Effector memory CD8-positive, alpha-beta T cell (primary cell): ENCODE data around the gene FAM234B.
"Not testable (repeated sequence)": the region's sequence is repeated elsewhere in the genome, so short reads cannot be mapped to it uniquely, and the experiment has no call there.

ENCODE experiments used
- ATAC-seq: fragments of 150-1000 bp; cut with Tn5 transposase; replicated peaks from 2 replicates; pipeline ENCODE4 v1.10.0; 2021; ENCODE audit warnings: mild to moderate bottlenecking, moderate library complexity
- DNase-seq, 3 experiments: peaks; one replicate each; pipeline ENCODE4 v3.0.0; 2021
- H3K27ac Mint-ChIP-seq, 2 donors: one replicate each; pipeline ENCODE4 v1.8.0; 2022; ENCODE audit warnings: mild to moderate bottlenecking in 2 of 2, mixed read lengths in 2 of 2, moderate library complexity in 2 of 2
- H3K27me3 Mint-ChIP-seq, 2 donors: one replicate each; pipeline ENCODE4 v1.8.0; 2022; ENCODE audit warnings: mixed read lengths in 2 of 2
- H3K36me3 Mint-ChIP-seq: one replicate; pipeline ENCODE4 v1.8.0; 2022; ENCODE audit warnings: mild to moderate bottlenecking, moderate library complexity, mixed read lengths; ENCODE audit not compliant: insufficient read depth
- H3K4me1 Mint-ChIP-seq, 2 donors: one replicate each; pipeline ENCODE4 v1.8.0; 2022; ENCODE audit warnings: low read depth in 2 of 2, mixed read lengths in 2 of 2
- H3K4me3 Mint-ChIP-seq, 2 donors: one replicate each; pipeline ENCODE4 v1.8.0; 2022; ENCODE audit warnings: mild to moderate bottlenecking in 2 of 2, mixed read lengths in 2 of 2, moderate library complexity in 2 of 2
- H3K9me3 Mint-ChIP-seq, 2 donors: one replicate each; pipeline ENCODE4 v1.8.0; 2022; ENCODE audit warnings: mixed read lengths in 2 of 2

Gene FAM234B

GRCh38 chr12:13030541-13031291 is 13.5 kb upstream of the FAM234B start:
- H3K27me3 Mint-ChIP-seq = peaks cover 15 to 20% of the 10 kb centered on the region in 2 donors
- H3K27ac Mint-ChIP-seq = no peak overlapping the region
- no peaks in the 10 kb centered on the region for H3K9me3 Mint-ChIP-seq
- no peak for ATAC-seq
- H3K4me3 Mint-ChIP-seq = no peak overlapping the region
- H3K4me1 Mint-ChIP-seq = no peaks in the 10 kb centered on the region
- DNase-seq = no peak
- H3K36me3 Mint-ChIP-seq = no peaks in the 10 kb centered on the region

DNA sequence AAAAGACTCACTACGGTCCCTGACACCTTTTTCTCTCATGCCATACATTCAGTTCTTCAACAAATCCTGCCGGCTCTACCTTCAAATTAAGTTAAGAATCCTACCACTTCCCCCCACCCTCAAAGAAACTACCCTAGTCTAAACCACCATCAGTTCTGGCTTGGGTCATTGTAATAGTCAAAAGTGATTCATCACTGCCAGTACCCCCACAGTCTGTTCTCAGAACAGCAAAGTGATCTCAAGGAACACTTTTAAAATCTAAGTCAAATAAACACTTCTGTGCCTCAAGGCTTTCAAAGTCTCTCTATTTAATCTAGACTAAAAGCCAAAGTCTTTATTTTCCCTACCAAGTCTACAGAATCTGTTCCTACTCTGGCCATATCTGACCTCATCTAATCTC is 12.0 kb upstream of the FAM234B start:
- DNase-seq = no peak
- Mint-ChIP-seq H3K9me3 (no peaks in the 10 kb centered on the region), H3K27me3 (peaks cover 7 to 11% of the 10 kb centered on the region in 2 donors), H3K4me3 (no peak overlapping the region), H3K4me1 (no peaks in the 10 kb centered on the region), H3K36me3 (no peaks in the 10 kb centered on the region), H3K27ac (no peak overlapping the region)
- no peak for ATAC-seq

- H3K36me3 Mint-ChIP-seq = no peaks in the 10 kb centered on the region
- H3K4me1 Mint-ChIP-seq = no peaks in the 10 kb centered on the region
- H3K9me3 Mint-ChIP-seq = no peaks in the 10 kb centered on the region
- no peak overlapping the region for H3K27ac Mint-ChIP-seq
- peaks cover 7 to 11% of the 10 kb centered on the region in 2 donors for H3K27me3 Mint-ChIP-seq
- no peak for ATAC-seq
- no peak overlapping the region for H3K4me3 Mint-ChIP-seq
- no peak for DNase-seq
These were observed 10.7 kb upstream of the FAM234B start for GRCh38 chr12:13033476-13033875.

DNA sequence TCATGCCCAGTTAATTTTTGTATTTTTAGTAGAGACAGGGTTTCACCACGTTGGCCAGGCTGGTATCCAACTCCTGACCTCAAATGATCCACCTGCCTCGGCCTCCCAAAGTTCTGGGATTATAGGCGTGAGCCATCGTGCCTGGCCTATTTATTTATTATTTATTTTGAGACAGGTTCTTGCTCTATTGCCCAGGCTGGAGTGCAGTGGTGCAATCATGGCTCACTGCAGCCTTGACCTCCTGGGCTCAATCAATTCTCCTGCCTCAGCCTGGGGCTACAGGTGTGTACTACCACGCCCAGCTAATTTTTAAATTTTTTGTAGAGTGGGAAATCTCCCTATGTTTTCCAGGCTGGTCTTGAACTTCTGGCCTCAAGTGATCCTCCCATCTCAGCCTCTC is 8.8 kb upstream of the FAM234B start:
- DNase-seq = not testable (repeated sequence)

DNA sequence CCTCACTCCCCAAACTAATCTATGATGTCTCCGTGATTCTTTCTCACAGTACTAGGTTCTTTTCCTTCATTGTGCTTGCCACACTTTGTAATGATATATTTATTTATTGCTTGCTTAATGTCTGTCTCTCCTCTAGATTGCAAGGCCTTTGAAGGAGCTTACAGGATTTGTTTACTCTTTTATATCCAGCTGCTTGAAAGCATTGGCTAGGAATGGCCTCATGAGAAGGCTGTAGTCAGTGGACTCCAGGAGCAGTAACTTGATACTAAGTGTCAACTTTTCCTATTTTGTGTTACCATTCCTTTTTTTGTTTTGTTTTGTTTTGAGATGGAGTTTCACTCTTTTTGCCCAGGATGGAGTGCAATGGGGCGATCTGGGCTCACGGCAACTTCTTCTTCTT is 7.3 kb upstream of the FAM234B start:
- ATAC-seq = no peak
- Mint-ChIP-seq H3K27me3 (no peaks in the 10 kb centered on the region), H3K9me3 (no peaks in the 10 kb centered on the region)

More for the DNA sequence above, 8.8 kb upstream of the FAM234B start:
- ATAC-seq, H3K36me3 Mint-ChIP-seq, H3K4me3 Mint-ChIP-seq, H3K27ac Mint-ChIP-seq, H3K27me3 Mint-ChIP-seq, H3K4me1 Mint-ChIP-seq, H3K9me3 Mint-ChIP-seq: not testable (repeated sequence)

DNA sequence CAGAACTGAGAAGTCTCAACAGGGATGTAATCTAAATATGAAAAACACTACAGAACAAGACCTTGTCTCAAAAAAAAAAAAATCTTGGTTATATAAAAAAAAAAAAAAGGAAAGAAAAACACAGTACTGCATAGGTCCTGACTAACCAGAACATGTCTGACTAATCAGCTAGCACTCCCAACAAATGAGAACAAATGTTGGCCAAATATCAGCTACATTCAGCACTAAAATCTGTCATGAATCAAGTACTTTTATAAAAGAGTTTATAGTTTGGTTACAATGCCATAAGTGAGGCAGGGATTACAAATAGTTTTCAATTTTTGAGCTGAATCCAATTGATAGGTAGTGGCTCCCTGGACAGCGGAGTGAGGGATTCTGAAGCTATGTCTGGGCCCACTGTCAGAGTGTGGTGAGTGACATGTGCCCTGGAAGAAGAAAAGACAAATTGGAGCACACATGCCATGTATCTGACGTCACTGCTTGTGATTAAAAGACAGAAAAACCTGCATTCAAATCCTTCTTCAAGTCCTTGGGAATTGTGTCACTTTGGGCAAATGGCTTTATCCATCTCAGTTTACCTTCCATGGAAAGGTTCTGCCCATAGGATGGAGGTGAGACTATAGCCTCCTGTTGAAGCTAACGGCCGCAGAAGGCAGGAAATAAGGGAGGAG is 5.6 kb upstream of the FAM234B start:
- DNase-seq = no peak
- Mint-ChIP-seq H3K4me3 (no peak overlapping the region), H3K27ac (no peak overlapping the region), H3K36me3 (no peaks in the 10 kb centered on the region), H3K9me3 (no peaks in the 10 kb centered on the region), H3K27me3 (peaks cover 0 to 8% of the 10 kb centered on the region in 2 donors), H3K4me1 (no peaks in the 10 kb centered on the region)
- ATAC-seq = no peak

More for the DNA sequence above, 7.3 kb upstream of the FAM234B start:
- no peak for DNase-seq
- no peak overlapping the region for H3K27ac Mint-ChIP-seq
- no peak overlapping the region for H3K4me3 Mint-ChIP-seq
- H3K4me1 Mint-ChIP-seq = no peaks in the 10 kb centered on the region
- H3K36me3 Mint-ChIP-seq = no peaks in the 10 kb centered on the region

GRCh38 chr12:13039328-13039956 is 4.7 kb upstream of the FAM234B start:
- DNase-seq (no peak), ATAC-seq (no peak)
- no peaks in the 10 kb centered on the region for H3K36me3 Mint-ChIP-seq
- peaks cover 0 to 5% of the 10 kb centered on the region in 2 donors for H3K4me1 Mint-ChIP-seq
- H3K27me3 Mint-ChIP-seq = peaks cover 0 to 9% of the 10 kb centered on the region in 2 donors
- H3K4me3 Mint-ChIP-seq = no peak overlapping the region
- no peak overlapping the region for H3K27ac Mint-ChIP-seq
- H3K9me3 Mint-ChIP-seq = no peaks in the 10 kb centered on the region

DNA sequence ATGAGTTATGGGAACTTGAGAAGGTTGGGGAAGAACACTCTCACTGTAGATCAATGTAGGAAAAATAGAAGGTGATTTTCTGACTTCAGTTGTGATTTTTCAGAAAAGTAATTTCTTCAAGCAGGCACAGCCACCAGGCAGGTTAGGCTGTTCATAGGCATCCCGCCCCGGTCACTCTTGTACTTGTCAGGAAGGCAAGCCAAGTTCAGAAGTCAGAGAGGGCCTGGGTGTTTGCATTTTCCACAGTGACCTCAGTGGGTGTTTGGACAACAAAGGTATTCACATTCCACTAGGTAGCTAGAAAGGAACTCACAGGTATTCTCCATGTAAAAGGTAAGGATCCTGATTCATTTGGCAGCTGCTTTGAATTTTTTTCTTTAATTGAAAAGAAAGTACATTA is 3.0 kb upstream of the FAM234B start:
- ATAC-seq (no peak), DNase-seq (no peak)
- H3K4me1 Mint-ChIP-seq = peaks cover 4 to 8% of the 10 kb centered on the region in 2 donors
- no peak overlapping the region for H3K27ac Mint-ChIP-seq
- no peak overlapping the region for H3K4me3 Mint-ChIP-seq
- H3K36me3 Mint-ChIP-seq = no peaks in the 10 kb centered on the region
- no peaks in the 10 kb centered on the region for H3K9me3 Mint-ChIP-seq
- peaks cover 0 to 9% of the 10 kb centered on the region in 2 donors for H3K27me3 Mint-ChIP-seq

DNA sequence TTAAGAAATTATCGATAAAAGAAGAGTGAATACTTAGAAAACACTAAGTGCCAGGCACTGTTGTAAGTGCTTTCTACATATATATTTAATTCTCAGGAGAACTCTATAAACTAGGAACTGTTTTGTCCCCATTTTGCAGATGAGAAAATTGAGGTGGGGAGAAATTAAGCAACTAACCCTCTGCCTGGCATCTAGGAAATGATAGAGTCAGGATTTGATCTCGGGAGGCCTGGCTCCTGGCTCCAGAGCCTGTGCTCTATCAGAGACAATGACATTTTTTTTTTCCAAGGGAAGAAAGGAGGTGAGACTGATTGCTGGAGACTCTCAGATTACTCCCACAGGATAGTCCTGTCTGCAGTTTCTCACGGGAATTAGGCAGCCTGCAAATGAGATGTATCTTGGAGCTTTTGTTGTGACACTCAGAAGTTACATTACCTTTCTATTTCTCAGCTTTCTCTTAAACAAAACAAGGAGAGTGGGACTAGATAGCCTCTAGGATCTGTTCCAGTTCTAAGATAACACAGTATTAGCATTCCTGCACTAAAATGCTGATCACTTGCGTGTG is 1.4 kb upstream of the FAM234B start:
- Mint-ChIP-seq H3K27ac (no peak overlapping the region), H3K27me3 (peaks cover 0 to 9% of the 10 kb centered on the region in 2 donors), H3K9me3 (no peaks in the 10 kb centered on the region), H3K4me3 (peak overlapping the region; percentile 83 to 84), H3K36me3 (no peaks in the 10 kb centered on the region), H3K4me1 (peaks cover 4 to 8% of the 10 kb centered on the region in 2 donors)
- DNase-seq (no peak), ATAC-seq (no peak)

GRCh38 chr12:13044906-13045299 is 722 bp downstream of the FAM234B start:
- peaks cover 0 to 9% of the 10 kb centered on the region in 2 donors for H3K27me3 Mint-ChIP-seq
- peak overlapping the region; percentile 83 to 84 for H3K4me3 Mint-ChIP-seq
- peaks cover 4 to 8% of the 10 kb centered on the region in 2 donors for H3K4me1 Mint-ChIP-seq
- DNase-seq (no peak), ATAC-seq (no peak)
- H3K9me3 Mint-ChIP-seq = no peaks in the 10 kb centered on the region
- no peaks in the 10 kb centered on the region for H3K36me3 Mint-ChIP-seq
- H3K27ac Mint-ChIP-seq = peak overlapping the region; percentile 74 to 79

GRCh38 chr12:13045816-13046215 is 1.6 kb downstream of the FAM234B start:
- Mint-ChIP-seq H3K4me1 (peaks cover 4 to 8% of the 10 kb centered on the region in 2 donors), H3K27me3 (peaks cover 0 to 9% of the 10 kb centered on the region in 2 donors), H3K27ac (no peak overlapping the region), H3K4me3 (peak overlapping the region in 1 of 2 donors; percentile 83), H3K36me3 (no peaks in the 10 kb centered on the region), H3K9me3 (no peaks in the 10 kb centered on the region)
- no peak for ATAC-seq
- no peak for DNase-seq

DNA sequence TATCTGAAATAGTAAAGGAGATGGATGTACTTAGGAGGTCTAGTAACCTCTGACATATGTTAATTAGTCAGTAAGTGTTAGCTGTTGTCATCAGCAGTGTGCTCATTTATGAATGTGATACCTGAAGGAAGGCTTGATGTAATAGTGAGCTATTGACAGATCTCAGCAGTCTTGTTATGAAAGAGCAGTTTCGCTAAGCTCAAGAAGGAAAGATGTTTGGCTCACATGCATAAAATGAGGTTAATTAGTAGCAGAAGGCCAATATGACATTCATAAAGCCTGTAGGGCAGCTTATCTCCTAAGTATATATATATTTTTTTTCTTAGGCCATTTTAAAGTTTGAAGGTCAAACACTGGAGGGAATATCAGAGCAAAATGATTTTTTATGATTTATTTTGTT is 2.8 kb downstream of the FAM234B start:
- H3K4me3 Mint-ChIP-seq = no peak overlapping the region
- H3K9me3 Mint-ChIP-seq = no peaks in the 10 kb centered on the region
- H3K27me3 Mint-ChIP-seq = peaks cover 0 to 9% of the 10 kb centered on the region in 2 donors
- H3K4me1 Mint-ChIP-seq = peaks cover 4 to 8% of the 10 kb centered on the region in 2 donors
- ATAC-seq (no peak), DNase-seq (no peak)
- H3K27ac Mint-ChIP-seq = no peak overlapping the region
- no peaks in the 10 kb centered on the region for H3K36me3 Mint-ChIP-seq

DNA sequence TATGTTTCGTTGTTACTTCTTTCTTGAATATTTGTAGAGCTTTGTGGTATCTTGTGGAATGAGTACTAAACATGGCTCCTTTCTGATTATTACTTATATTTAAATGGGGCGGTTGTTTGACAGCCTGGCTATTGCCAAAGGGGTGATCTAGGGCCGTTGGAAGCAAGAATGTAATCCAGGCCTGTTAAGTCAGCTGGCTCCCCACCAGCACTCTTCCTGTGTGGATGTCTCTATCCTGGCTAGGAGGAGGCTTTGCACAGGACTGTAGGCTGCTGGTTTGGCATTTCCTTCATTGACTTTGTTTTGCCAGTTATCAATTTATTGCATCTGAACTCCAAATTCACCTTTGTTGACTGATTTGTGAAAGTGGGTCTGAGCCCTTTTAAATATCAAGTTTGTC is 5.6 kb downstream of the FAM234B start:
- Mint-ChIP-seq H3K27ac (no peak overlapping the region), H3K27me3 (no peaks in the 10 kb centered on the region), H3K9me3 (peaks cover 4 to 9% of the 10 kb centered on the region in 2 donors), H3K4me1 (peaks cover 2 to 3% of the 10 kb centered on the region in 2 donors), H3K4me3 (no peak overlapping the region), H3K36me3 (no peaks in the 10 kb centered on the region)
- DNase-seq (no peak), ATAC-seq (no peak)
